ENCODE measurements around the gene PHGDH. TPM values are rescaled to one million over a fixed set of nuclear protein-coding genes. Genes with fewer than 3 reads are reported as not detected.

Gene PHGDH
- total and polyA plus RNA-seq, 2 of the 13 experiments (the other 11 are each of a cell fraction or from before 2014, with no cell fraction given): 95.8 to 133 TPM

- TF ChIP-seq ZNF142 (CRISPR knock-in tag; IDR thresholded peaks at IDR 0.05) (no peak), ZNF407 (CRISPR knock-in tag; IDR thresholded peaks at IDR 0.05; ENCODE audit: not compliant biosample characterization) (no peak), ZNF609 (CRISPR knock-in tag; IDR thresholded peaks at IDR 0.05; ENCODE audit: borderline replicate concordance) (peak; percentile 96), CREM (IDR thresholded peaks at IDR 0.05) (peak; percentile 70; the same call in 1 of the 2 replicates), CREM (CRISPR knock-in tag; IDR thresholded peaks at IDR 0.05) (no peak), STAT5B (CRISPR knock-in tag; IDR thresholded peaks at IDR 0.05) (no peak), GRHL1 (CRISPR knock-in tag; conservative IDR thresholded peaks at IDR 0.05) (no peak), ZNF569 (CRISPR knock-in tag; IDR thresholded peaks at IDR 0.05; ENCODE audit: borderline replicate concordance) (no peak)
Measured at GRCh38 chr1:119766374-119766794, 54.6 kb downstream of the PHGDH start (continued).

Measured in HepG2 (cell line).